CD8-positive, alpha-beta memory T cell (primary cell): ENCODE data around the gene GTF2F2. TPM values are rescaled to one million over a fixed set of nuclear protein-coding genes. Genes with fewer than 3 reads are reported as not detected.
A peak's percentile ranks its signal among the peaks of the same experiment; 100 is the strongest.

Source experiments
- CTCF ChIA-PET: fragments of 350-600 bp; sonication (Branson Sonifier 250); formaldehyde crosslinking; loops from one replicate; lab custom pipeline; 2021; ENCODE audit warnings: antibody characterized with exemption; lab: Charles Lee
- POLR2A ChIA-PET: fragments of 350-600 bp; sonication (Branson Sonifier 250); formaldehyde crosslinking; loops from one replicate; lab custom pipeline; 2021; ENCODE audit warnings: antibody characterized with exemption; lab: Charles Lee
- DNase-seq, 5 donors: peaks; one replicate each; pipeline versions ENCODE4 v3.0.0 to v3.0.0-alpha.2; 2020 to 2022; ENCODE audit warnings: mixed read lengths in 1 of 5
- H3K27ac ChIP-seq: one replicate; pipeline ENCODE4 v1.7.0; 2013; ENCODE audit warnings: low read depth, mild to moderate bottlenecking, low read length, moderate library complexity
- H3K27me3 ChIP-seq: 2 replicates; pipeline ENCODE4 v1.7.0; 2013; ENCODE audit warnings: low read length, mild to moderate bottlenecking; ENCODE audit not compliant: insufficient read depth, poor library complexity, severe bottlenecking
- H3K36me3 ChIP-seq: 2 replicates; pipeline ENCODE4 v1.7.0; 2013; ENCODE audit warnings: mild to moderate bottlenecking, low read length, moderate library complexity; ENCODE audit not compliant: insufficient read depth
- H3K4me1 ChIP-seq: 2 replicates; pipeline ENCODE4 v1.7.0; 2013; ENCODE audit warnings: mild to moderate bottlenecking, low read length, moderate library complexity; ENCODE audit not compliant: insufficient read depth
- H3K4me3 ChIP-seq: 2 replicates; pipeline ENCODE4 v1.7.0; 2013; ENCODE audit warnings: mild to moderate bottlenecking, low read length
- H3K9me3 ChIP-seq: 2 replicates; pipeline ENCODE4 v1.7.0; 2013; ENCODE audit warnings: mild to moderate bottlenecking, low read length
- H3K27ac Mint-ChIP-seq, 8 donors: one replicate each; pipeline ENCODE4 v1.8.0; 2020 to 2021; ENCODE audit warnings: mixed read lengths in 8 of 8, mild to moderate bottlenecking in 6 of 8, inconsistent platforms in 3 of 8, moderate library complexity in 3 of 8
- H3K27me3 Mint-ChIP-seq, 2 donors: one replicate each; pipeline ENCODE4 v1.8.0; 2020 to 2021; ENCODE audit warnings: mixed read lengths in 2 of 2, mild to moderate bottlenecking in 1 of 2, moderate library complexity in 1 of 2
- H3K36me3 Mint-ChIP-seq, 3 donors: one replicate each; pipeline ENCODE4 v1.8.0; 2020 to 2021; ENCODE audit warnings: mixed read lengths in 3 of 3, inconsistent platforms in 1 of 3, mild to moderate bottlenecking in 1 of 3
- H3K4me1 Mint-ChIP-seq, 3 donors: one replicate each; pipeline ENCODE4 v1.8.0; 2020 to 2021; ENCODE audit warnings: mixed read lengths in 3 of 3, inconsistent platforms in 1 of 3, mild to moderate bottlenecking in 1 of 3
- H3K4me3 Mint-ChIP-seq, 7 donors: one replicate each; pipeline ENCODE4 v1.8.0; 2020 to 2021; ENCODE audit warnings: mixed read lengths in 7 of 7, mild to moderate bottlenecking in 6 of 7, moderate library complexity in 4 of 7, inconsistent platforms in 2 of 7
- H3K9me3 Mint-ChIP-seq, 5 donors: one replicate each; pipeline ENCODE4 v1.8.0; 2020 to 2022; ENCODE audit warnings: mixed read lengths in 5 of 5, mild to moderate bottlenecking in 3 of 5, moderate library complexity in 2 of 5, inconsistent platforms in 1 of 5
- polyA plus RNA-seq: library from polyadenylated mRNA; unstranded; fragments of 300-500 nt; fragmentation: Illumina TruSeq; gene quantifications from one replicate; pipeline ENCODE4 v1.2.3, GENCODE V29; 2021
- total RNA-seq, 2 experiments: library from RNA; stranded (reverse); gene quantifications; one replicate each; pipeline ENCODE4 v1.2.3, GENCODE V29; 2021

Gene GTF2F2
- total and polyA plus RNA-seq, 3 experiments from 2014 or later = 10.4 to 29.3 (median 27.9) TPM

DNA sequence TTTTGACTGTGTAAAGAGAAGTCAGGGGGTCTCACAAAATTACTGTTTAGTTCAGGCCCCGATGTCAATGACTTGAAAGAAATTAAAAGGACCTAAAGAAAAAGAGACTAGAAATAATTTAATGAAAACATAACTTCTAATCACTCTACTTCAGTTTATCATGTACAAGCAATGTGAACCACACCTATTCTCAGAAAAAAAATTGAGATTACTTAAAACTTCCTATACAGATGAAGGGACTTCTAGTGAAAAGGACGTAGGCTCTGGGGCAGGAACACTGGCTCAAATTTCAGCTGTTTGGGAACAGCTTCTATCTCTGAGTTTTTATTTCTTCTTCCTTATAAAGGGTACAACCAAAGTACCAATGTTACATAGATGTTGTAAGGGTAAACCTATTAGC, 182.7 kb downstream of the GTF2F2 start:
- CTCF ChIA-PET = interaction anchor here (1.1 to 1.5 kb wide), 3 partner anchors 9 to 256 kb away, joined by 3 to 6 read pairs (median 5); no protein-coding TSS in a partner anchor
- no peak for DNase-seq
- no peaks in the 10 kb centered on the region for H3K27me3 ChIP-seq
- POLR2A ChIA-PET = no interaction called here
- Mint-ChIP-seq H3K36me3 (no peaks in the 10 kb centered on the region), H3K4me1 (peaks cover 19 to 27% (median 26%) of the 10 kb centered on the region in 3 donors), H3K9me3 (peaks cover 0 to 2% (median 0%) of the 10 kb centered on the region in 5 donors), H3K27me3 (peaks cover 7 to 24% of the 10 kb centered on the region in 2 donors), H3K4me3 (no peak overlapping the region), H3K27ac (peak overlapping the region in 1 of 8 donors; percentile 68)
- H3K9me3 ChIP-seq = no peaks in the 10 kb centered on the region
- H3K36me3 ChIP-seq = no peaks in the 10 kb centered on the region
- H3K4me3 ChIP-seq = no peak overlapping the region
- H3K27ac ChIP-seq = no peak overlapping the region
- H3K4me1 ChIP-seq = peaks cover 12% of the 10 kb centered on the region

DNA sequence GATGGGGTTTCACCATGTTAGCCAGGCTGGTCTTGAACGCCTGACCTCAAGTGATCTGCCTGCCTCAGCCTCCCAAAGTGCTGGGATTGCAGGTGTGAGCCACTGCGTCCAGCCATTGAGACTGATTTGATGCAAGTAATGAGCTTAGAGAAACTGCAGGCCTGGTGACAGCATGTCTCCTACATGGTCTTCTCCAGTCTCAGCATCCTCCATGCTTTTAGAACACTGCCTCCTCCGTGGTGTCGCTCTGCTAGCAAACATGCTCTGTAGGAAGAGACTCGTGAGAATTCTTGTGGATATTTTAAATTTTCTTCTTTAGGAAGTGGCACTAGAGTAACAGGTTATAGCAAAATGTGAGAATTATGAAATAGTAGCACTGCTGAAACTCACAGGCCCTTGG, 183.6 kb downstream of the GTF2F2 start:
- CTCF ChIA-PET = interaction anchor here (1.3 to 1.6 kb wide), 3 partner anchors 15 to 256 kb away, joined by 3 to 4 read pairs (median 3); no protein-coding TSS in a partner anchor
- Mint-ChIP-seq H3K27me3 (peaks cover 7 to 31% of the 10 kb centered on the region in 2 donors), H3K4me3 (no peak overlapping the region), H3K27ac (no peak overlapping the region), H3K4me1 (peaks cover 14 to 19% (median 18%) of the 10 kb centered on the region in 3 donors), H3K36me3 (no peaks in the 10 kb centered on the region), H3K9me3 (peaks cover 0 to 2% (median 0%) of the 10 kb centered on the region in 5 donors)
- Histone ChIP-seq H3K27me3 (no peaks in the 10 kb centered on the region), H3K4me3 (no peak overlapping the region), H3K9me3 (no peaks in the 10 kb centered on the region), H3K27ac (no peak overlapping the region), H3K4me1 (peaks cover 4% of the 10 kb centered on the region), H3K36me3 (no peaks in the 10 kb centered on the region)
- POLR2A ChIA-PET = no interaction called here
- no peak for DNase-seq

DNA sequence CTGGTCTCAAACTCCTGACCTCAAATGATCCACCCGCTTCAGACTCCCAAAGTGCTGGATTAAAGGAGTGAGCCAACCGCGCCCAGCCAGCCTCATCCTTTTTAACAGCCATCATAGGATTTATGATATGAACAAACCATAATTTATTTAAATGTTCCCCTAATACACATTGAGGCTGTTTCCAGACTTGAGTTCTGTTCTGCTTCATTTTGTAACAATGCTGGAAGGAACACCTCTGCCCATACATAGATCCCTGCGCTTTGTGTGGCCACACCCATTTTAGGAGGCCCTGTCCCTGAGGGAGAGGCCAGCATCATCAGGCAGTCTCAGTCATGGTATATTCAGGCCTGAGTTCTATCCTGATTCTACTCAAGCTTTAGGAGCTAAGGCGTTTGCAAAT, 184.8 kb downstream of the GTF2F2 start:
- no peaks in the 10 kb centered on the region for H3K9me3 ChIP-seq
- H3K27ac Mint-ChIP-seq = no peak overlapping the region
- peaks cover 12 to 37% of the 10 kb centered on the region in 2 donors for H3K27me3 Mint-ChIP-seq
- H3K4me3 ChIP-seq = no peak overlapping the region
- H3K4me1 ChIP-seq = no peaks in the 10 kb centered on the region
- H3K27me3 ChIP-seq = no peaks in the 10 kb centered on the region
- H3K4me3 Mint-ChIP-seq = no peak overlapping the region
- H3K4me1 Mint-ChIP-seq = peaks cover 14 to 19% (median 15%) of the 10 kb centered on the region in 3 donors
- no peak for DNase-seq
- peaks cover 0 to 2% (median 0%) of the 10 kb centered on the region in 5 donors for H3K9me3 Mint-ChIP-seq
- H3K36me3 ChIP-seq = no peaks in the 10 kb centered on the region
- H3K27ac ChIP-seq = no peak overlapping the region
- H3K36me3 Mint-ChIP-seq = no peaks in the 10 kb centered on the region
- CTCF ChIA-PET = interaction anchor here (5.6 kb wide), 1 partner anchor 257 kb away, joined by 70 read pairs; no protein-coding TSS in a partner anchor
- POLR2A ChIA-PET = no interaction called here

DNA sequence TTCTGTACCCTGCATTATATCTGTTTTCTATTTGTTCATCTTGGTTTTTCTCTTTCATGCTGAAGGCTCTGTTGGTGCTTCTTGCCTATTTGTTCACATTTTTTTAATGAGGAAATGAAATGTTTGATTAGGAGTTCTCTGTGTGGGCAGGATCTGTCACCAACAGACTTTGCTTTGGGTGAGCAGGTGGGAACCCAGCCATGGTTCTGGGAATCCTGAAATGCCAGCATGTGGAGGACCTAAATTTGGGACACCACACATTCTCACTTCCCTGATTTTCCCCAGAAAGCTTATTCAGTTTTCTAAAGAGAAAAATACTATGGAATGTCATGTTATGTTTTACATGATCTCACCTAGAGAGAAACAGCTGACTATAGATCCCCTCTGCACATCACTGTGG, 186.7 kb downstream of the GTF2F2 start:
- ChIA-PET POLR2A (no interaction called here), CTCF (interaction anchor here (1.3 to 5.6 kb wide), 3 partner anchors 8 to 265 kb away, joined by 4 to 70 read pairs (median 34); no protein-coding TSS in a partner anchor)
- no peak overlapping the region for H3K27ac ChIP-seq
- no peak overlapping the region for H3K4me3 Mint-ChIP-seq
- peaks cover 14 to 37% of the 10 kb centered on the region in 2 donors for H3K27me3 Mint-ChIP-seq
- H3K27me3 ChIP-seq = no peaks in the 10 kb centered on the region
- H3K9me3 ChIP-seq = no peaks in the 10 kb centered on the region
- no peak overlapping the region for H3K27ac Mint-ChIP-seq
- no peak for DNase-seq
- H3K4me1 ChIP-seq = peaks cover 13% of the 10 kb centered on the region
- H3K9me3 Mint-ChIP-seq = peaks cover 0 to 2% (median 0%) of the 10 kb centered on the region in 5 donors
- H3K36me3 ChIP-seq = no peaks in the 10 kb centered on the region
- no peak overlapping the region for H3K4me3 ChIP-seq
- no peaks in the 10 kb centered on the region for H3K36me3 Mint-ChIP-seq
- H3K4me1 Mint-ChIP-seq = peaks cover 11 to 23% (median 20%) of the 10 kb centered on the region in 3 donors

DNA sequence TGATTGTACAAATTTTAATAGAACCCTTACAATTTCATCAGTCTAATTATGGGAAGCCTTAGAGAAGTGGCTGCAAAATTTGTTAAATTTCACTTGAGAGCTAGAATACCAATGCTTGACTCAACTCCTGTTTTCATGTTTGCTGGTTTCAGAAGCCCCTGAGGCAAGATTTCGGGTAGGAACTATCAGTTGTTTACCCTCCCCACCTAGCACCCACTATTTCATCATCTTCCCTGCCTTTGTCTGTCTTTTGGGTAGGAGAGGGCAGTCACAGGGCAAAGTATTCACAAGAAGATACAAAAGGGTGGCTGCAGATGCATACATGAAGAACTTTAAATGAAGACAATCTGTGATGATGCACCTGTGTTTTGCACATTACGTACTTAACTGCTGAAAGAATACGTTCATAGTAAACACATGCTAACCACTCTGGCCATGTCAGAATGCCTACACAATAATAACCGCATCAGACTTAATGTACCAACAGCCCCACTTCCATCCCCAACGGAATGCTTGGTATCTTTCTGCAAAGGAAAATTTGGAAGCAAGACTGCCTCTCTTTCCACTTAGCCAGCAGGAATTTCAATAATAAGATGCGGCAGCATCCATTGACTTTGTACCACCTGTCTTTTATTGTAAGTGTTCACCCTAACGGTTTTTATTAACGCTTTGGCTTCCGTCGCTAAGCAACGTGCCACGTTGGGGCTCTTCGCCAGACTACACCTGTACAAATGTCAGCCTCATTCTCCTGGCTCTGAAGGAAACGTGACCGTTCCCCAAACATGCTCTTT, 190.2 kb downstream of the GTF2F2 start:
- H3K27ac Mint-ChIP-seq = peak overlapping the region in 2 of 8 donors; percentile 18 to 79
- no peaks in the 10 kb centered on the region for H3K36me3 Mint-ChIP-seq
- H3K4me3 ChIP-seq = peak overlapping the region; percentile 23
- H3K36me3 ChIP-seq = no peaks in the 10 kb centered on the region
- no peak overlapping the region for H3K27ac ChIP-seq
- POLR2A ChIA-PET = interaction anchor here (0.6 kb wide), 1 partner anchor 25 kb away, joined by 3 read pairs; no protein-coding TSS in a partner anchor
- H3K4me3 Mint-ChIP-seq = peak overlapping the region; percentile 85 to 94 (median 88)
- peaks cover 11 to 24% (median 20%) of the 10 kb centered on the region in 3 donors for H3K4me1 Mint-ChIP-seq
- no peaks in the 10 kb centered on the region for H3K9me3 ChIP-seq
- peaks cover 13% of the 10 kb centered on the region for H3K4me1 ChIP-seq
- H3K27me3 Mint-ChIP-seq = peaks cover 12 to 25% of the 10 kb centered on the region in 2 donors
- CTCF ChIA-PET = interaction anchor here (0.7 to 5.6 kb wide), 10 partner anchors 9 to 262 kb away, joined by 3 to 70 read pairs (median 5); partner anchors contain the start of gene TPT1
- no peaks in the 10 kb centered on the region for H3K27me3 ChIP-seq
- DNase-seq = no peak
- H3K9me3 Mint-ChIP-seq = no peaks in the 10 kb centered on the region

DNA sequence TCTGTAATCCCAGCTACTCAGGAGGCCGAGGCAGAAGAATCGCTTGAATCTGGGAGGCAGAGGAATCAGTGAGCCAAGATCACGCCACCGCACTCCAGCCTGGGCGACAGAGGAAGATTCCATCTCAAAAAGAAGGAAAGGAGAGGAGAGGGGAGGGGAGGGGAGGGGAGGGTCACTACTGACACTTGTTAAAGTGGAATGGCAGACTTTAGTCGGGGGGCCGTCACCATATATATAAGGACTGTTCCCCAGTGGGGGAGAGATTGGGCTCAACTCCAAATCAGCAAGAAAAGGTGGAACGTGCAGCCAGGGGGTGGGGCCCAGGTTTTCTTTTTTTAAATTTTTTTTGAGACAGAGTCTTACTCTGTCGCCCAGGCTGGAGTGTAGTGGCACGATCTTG, 194.5 kb downstream of the GTF2F2 start:
- Mint-ChIP-seq H3K9me3 (no peaks in the 10 kb centered on the region), H3K4me1 (peaks cover 5 to 16% (median 13%) of the 10 kb centered on the region in 3 donors), H3K27me3 (peaks cover 0 to 4% of the 10 kb centered on the region in 2 donors), H3K4me3 (peak overlapping the region in 1 of 7 donors; percentile 66), H3K36me3 (no peaks in the 10 kb centered on the region), H3K27ac (no peak overlapping the region)
- no peaks in the 10 kb centered on the region for H3K9me3 ChIP-seq
- no peak for DNase-seq
- no peaks in the 10 kb centered on the region for H3K27me3 ChIP-seq
- H3K36me3 ChIP-seq = no peaks in the 10 kb centered on the region
- peaks cover 13% of the 10 kb centered on the region for H3K4me1 ChIP-seq
- H3K27ac ChIP-seq = no peak overlapping the region
- H3K4me3 ChIP-seq = no peak overlapping the region
- ChIA-PET POLR2A (interaction anchor here (0.5 to 0.6 kb wide), 2 partner anchors 59 to 63 kb away, joined by 3 to 6 read pairs; no protein-coding TSS in a partner anchor), CTCF (interaction anchor here (1.2 kb wide), 2 partner anchors 268 kb away, joined by 3 read pairs; no protein-coding TSS in a partner anchor)

DNA sequence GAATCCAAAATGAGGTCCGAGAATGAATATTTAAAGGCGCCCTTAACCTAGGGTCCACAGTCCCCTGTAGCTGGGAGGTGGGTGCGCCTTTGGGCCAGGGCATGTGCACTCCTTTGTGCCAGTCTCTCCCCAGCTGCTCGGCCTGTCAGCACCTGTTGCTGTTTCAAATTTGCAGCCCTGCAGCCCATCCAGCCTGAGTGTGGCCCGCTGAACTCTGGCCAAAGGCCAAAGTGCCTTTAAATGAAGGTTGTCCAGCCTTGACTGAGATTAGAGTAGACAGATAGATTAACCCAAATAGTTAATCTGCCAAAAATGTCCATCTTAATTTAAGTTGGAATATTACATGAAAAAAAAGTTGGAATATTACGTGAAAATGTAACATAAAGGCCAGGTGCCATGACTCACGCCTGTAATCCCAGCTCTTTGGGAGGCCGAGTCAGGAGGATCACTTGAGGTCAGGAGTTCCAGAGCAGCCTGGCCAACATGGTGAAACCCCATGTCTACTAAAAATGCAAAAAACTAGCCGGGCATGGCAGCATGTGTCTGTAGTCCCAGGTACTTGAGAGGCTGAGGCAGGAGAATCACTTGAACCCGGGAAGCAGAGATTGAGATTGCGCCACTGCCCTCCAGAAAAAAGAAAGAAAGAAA, 195.3 kb downstream of the GTF2F2 start:
- Mint-ChIP-seq H3K27me3 (peaks cover 0 to 4% of the 10 kb centered on the region in 2 donors), H3K9me3 (no peaks in the 10 kb centered on the region), H3K27ac (no peak overlapping the region), H3K36me3 (no peaks in the 10 kb centered on the region), H3K4me1 (peaks cover 5 to 10% (median 9%) of the 10 kb centered on the region in 3 donors), H3K4me3 (peak overlapping the region in 1 of 7 donors; percentile 54)
- Histone ChIP-seq H3K9me3 (no peaks in the 10 kb centered on the region), H3K27ac (no peak overlapping the region), H3K36me3 (no peaks in the 10 kb centered on the region), H3K4me1 (peaks cover 12% of the 10 kb centered on the region), H3K4me3 (no peak overlapping the region), H3K27me3 (no peaks in the 10 kb centered on the region)
- ChIA-PET POLR2A (interaction anchor here (0.5 to 0.6 kb wide), 2 partner anchors 25 to 58 kb away, joined by 4 to 6 read pairs; partner anchors contain the start of gene TPT1), CTCF (interaction anchor here (1.2 to 1.5 kb wide), 2 partner anchors 18 to 269 kb away, joined by 3 read pairs; no protein-coding TSS in a partner anchor)
- DNase-seq = no peak
